ENCODE data around the gene TWF2. TPM values are rescaled to one million over a fixed set of nuclear protein-coding genes. Genes with fewer than 3 reads are reported as not detected.

TWF2 gene
- total and polyA plus RNA-seq, 2 of the 13 experiments (the other 11 are each of a cell fraction or from before 2014, with no cell fraction given) = 45.5 to 108 TPM

DNA sequence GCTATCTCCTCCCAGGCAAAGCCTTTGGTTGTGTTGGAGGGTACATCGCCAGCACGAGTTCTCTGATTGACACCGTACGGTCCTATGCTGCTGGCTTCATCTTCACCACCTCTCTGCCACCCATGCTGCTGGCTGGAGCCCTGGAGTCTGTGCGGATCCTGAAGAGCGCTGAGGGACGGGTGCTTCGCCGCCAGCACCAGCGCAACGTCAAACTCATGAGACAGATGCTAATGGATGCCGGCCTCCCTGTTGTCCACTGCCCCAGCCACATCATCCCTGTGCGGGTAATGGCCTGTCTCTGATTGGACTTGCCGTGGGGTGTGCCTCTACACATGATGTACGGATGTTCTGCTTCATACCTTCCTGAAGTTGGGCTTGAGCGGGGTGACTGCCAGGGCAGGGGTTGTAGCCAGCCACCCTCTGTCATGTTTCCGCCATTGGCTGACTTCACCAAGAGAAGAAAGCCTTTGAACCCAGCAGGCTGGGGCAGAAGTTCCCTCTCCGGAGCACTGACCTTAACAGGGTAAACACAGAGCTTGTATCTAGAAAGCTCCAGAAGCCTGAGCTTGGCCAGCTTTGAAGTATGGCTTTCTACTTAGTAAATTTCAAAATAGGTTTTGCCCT, 27.6 kb downstream of the TWF2 start (continued):
- TF ChIP-seq, protein P1, sequence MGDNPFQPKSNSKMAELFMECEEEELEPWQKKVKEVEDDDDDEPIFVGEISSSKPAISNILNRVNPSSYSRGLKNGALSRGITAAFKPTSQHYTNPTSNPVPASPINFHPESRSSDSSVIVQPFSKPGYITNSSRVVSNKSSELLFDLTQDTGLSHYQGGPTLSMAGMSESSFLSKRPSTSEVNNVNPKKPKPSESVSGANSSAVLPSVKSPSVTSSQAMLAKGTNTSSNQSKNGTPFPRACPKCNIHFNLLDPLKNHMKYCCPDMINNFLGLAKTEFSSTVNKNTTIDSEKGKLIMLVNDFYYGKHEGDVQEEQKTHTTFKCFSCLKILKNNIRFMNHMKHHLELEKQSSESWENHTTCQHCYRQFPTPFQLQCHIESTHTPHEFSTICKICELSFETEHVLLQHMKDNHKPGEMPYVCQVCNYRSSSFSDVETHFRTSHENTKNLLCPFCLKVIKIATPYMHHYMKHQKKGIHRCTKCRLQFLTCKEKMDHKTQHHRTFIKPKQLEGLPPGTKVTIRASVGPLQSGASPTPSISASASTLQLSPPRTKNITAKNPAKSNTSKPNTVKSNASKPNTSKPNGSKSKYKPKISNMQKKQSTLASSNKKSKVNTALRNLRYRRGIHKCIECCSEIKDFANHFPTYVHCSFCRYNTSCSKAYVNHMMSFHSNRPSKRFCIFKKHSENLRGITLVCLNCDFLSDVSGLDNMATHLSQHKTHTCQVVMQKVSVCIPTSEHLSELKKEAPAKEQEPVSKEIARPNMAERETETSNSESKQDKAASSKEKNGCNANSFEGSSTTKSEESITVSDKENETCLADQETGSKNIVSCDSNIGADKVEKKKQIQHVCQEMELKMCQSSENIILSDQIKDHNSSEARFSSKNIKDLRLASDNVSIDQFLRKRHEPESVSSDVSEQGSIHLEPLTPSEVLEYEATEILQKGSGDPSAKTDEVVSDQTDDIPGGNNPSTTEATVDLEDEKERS (CRISPR knock-in tag; IDR thresholded peaks at IDR 0.05) = no peak
- TF ChIP-seq, protein P2, sequence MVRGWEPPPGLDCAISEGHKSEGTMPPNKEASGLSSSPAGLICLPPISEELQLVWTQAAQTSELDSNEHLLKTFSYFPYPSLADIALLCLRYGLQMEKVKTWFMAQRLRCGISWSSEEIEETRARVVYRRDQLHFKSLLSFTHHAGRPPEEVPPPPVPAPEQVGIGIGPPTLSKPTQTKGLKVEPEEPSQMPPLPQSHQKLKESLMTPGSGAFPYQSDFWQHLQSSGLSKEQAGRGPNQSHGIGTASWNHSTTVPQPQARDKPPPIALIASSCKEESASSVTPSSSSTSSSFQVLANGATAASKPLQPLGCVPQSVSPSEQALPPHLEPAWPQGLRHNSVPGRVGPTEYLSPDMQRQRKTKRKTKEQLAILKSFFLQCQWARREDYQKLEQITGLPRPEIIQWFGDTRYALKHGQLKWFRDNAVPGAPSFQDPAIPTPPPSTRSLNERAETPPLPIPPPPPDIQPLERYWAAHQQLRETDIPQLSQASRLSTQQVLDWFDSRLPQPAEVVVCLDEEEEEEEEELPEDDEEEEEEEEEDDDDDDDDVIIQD (CRISPR knock-in tag; IDR thresholded peaks at IDR 0.05; ENCODE audit: low read depth) = no peak
- no peak for TF ChIP-seq ESRRA (CRISPR knock-in tag; IDR thresholded peaks at IDR 0.05; ENCODE audit: low read depth)
- peak in 1 of 2 experiments; percentile 37; a peak in 1 of 4 replicates for TF ChIP-seq EP300 (IDR thresholded peaks at IDR 0.05; ENCODE audit: low read depth in 2 of 2, low read length in 2 of 2)
- no peak for TF ChIP-seq EP300 (CRISPR knock-in tag; IDR thresholded peaks at IDR 0.05; ENCODE audit: borderline replicate concordance)
- TF ChIP-seq ZNF30 (CRISPR knock-in tag; IDR thresholded peaks at IDR 0.05) = no peak
- no peak for TF ChIP-seq NR2F6 (IDR thresholded peaks at IDR 0.05)
- TF ChIP-seq NR2F6 (CRISPR knock-in tag; IDR thresholded peaks at IDR 0.05) = peak; percentile 29; the same call in 1 of the 2 replicates
- TF ChIP-seq, protein P3, sequence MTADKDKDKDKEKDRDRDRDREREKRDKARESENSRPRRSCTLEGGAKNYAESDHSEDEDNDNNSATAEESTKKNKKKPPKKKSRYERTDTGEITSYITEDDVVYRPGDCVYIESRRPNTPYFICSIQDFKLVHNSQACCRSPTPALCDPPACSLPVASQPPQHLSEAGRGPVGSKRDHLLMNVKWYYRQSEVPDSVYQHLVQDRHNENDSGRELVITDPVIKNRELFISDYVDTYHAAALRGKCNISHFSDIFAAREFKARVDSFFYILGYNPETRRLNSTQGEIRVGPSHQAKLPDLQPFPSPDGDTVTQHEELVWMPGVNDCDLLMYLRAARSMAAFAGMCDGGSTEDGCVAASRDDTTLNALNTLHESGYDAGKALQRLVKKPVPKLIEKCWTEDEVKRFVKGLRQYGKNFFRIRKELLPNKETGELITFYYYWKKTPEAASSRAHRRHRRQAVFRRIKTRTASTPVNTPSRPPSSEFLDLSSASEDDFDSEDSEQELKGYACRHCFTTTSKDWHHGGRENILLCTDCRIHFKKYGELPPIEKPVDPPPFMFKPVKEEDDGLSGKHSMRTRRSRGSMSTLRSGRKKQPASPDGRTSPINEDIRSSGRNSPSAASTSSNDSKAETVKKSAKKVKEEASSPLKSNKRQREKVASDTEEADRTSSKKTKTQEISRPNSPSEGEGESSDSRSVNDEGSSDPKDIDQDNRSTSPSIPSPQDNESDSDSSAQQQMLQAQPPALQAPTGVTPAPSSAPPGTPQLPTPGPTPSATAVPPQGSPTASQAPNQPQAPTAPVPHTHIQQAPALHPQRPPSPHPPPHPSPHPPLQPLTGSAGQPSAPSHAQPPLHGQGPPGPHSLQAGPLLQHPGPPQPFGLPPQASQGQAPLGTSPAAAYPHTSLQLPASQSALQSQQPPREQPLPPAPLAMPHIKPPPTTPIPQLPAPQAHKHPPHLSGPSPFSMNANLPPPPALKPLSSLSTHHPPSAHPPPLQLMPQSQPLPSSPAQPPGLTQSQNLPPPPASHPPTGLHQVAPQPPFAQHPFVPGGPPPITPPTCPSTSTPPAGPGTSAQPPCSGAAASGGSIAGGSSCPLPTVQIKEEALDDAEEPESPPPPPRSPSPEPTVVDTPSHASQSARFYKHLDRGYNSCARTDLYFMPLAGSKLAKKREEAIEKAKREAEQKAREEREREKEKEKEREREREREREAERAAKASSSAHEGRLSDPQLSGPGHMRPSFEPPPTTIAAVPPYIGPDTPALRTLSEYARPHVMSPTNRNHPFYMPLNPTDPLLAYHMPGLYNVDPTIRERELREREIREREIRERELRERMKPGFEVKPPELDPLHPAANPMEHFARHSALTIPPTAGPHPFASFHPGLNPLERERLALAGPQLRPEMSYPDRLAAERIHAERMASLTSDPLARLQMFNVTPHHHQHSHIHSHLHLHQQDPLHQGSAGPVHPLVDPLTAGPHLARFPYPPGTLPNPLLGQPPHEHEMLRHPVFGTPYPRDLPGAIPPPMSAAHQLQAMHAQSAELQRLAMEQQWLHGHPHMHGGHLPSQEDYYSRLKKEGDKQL (CRISPR knock-in tag; IDR thresholded peaks at IDR 0.05; ENCODE audit: low read depth) = no peak
- TF ChIP-seq ZBTB38 (CRISPR knock-in tag; IDR thresholded peaks at IDR 0.05) = peak; percentile 90
- TF ChIP-seq BORCS8-MEF2B (CRISPR knock-in tag; IDR thresholded peaks at IDR 0.05) = no peak
- no peak for TF ChIP-seq MTF1 (CRISPR knock-in tag; IDR thresholded peaks at IDR 0.05)
- TF ChIP-seq ZNF282 (IDR thresholded peaks at IDR 0.05; ENCODE audit: partially characterized antibody) = no peak
- no peak for TF ChIP-seq JUND (CRISPR knock-in tag; IDR thresholded peaks at IDR 0.05)
- TF ChIP-seq, protein P4, sequence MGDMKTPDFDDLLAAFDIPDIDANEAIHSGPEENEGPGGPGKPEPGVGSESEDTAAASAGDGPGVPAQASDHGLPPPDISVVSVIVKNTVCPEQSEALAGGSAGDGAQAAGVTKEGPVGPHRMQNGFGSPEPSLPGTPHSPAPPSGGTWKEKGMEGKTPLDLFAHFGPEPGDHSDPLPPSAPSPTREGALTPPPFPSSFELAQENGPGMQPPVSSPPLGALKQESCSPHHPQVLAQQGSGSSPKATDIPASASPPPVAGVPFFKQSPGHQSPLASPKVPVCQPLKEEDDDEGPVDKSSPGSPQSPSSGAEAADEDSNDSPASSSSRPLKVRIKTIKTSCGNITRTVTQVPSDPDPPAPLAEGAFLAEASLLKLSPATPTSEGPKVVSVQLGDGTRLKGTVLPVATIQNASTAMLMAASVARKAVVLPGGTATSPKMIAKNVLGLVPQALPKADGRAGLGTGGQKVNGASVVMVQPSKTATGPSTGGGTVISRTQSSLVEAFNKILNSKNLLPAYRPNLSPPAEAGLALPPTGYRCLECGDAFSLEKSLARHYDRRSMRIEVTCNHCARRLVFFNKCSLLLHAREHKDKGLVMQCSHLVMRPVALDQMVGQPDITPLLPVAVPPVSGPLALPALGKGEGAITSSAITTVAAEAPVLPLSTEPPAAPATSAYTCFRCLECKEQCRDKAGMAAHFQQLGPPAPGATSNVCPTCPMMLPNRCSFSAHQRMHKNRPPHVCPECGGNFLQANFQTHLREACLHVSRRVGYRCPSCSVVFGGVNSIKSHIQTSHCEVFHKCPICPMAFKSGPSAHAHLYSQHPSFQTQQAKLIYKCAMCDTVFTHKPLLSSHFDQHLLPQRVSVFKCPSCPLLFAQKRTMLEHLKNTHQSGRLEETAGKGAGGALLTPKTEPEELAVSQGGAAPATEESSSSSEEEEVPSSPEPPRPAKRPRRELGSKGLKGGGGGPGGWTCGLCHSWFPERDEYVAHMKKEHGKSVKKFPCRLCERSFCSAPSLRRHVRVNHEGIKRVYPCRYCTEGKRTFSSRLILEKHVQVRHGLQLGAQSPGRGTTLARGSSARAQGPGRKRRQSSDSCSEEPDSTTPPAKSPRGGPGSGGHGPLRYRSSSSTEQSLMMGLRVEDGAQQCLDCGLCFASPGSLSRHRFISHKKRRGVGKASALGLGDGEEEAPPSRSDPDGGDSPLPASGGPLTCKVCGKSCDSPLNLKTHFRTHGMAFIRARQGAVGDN (CRISPR knock-in tag; IDR thresholded peaks at IDR 0.05) = peak; percentile 78
